ENCODE measurements around the gene ANK3. TPM values are rescaled to one million over a fixed set of nuclear protein-coding genes. Genes with fewer than 3 reads are reported as not detected.

ANK3 gene
- total and polyA plus RNA-seq, 2 donors (not counting 3 experiments of a cell fraction or from before 2014, with no cell fraction given) = 0.88 to 8.5 TPM

DNA sequence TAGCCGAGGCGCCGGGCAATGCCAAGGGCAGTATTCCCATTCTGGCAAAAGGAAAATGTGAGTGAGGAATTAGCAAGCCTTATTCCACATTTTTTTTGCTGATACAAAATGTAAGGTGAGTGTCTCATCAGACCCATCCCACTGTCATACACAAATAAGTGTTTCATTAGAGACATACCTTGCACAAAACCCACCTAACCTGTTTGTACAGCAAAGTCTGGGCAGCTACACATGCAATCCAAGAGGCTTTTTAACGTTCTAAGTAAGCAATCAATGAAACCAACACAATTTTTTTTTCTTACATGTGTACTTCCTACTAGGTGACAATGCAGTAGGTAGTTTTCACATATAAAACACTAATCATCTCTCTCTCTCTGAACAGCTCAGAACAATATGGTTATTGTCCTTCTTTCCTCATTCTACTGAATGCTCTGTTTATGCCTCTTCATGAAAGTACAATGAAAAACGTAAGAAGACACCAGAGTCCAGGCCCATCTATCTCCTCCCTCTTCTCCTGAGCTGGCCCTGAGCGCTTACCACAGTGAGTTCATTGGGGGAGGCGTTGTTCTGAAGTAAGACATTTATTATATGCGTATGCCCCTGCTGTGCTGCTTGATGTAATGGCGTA, 217.2 kb downstream of the ANK3 start:
- no peaks in the 10 kb centered on the region for H4K20me1 ChIP-seq (replicated peaks; ENCODE audit: control insufficient read depth, extremely low read depth, insufficient read depth, low read length)
- no peak for DNase-seq (ENCODE audit: low read depth, low spot score)
- H3K79me2 ChIP-seq (ENCODE audit: control insufficient read depth, insufficient read depth, low read length) = no peaks in the 10 kb centered on the region
- no peaks in the 10 kb centered on the region for H3K27me3 ChIP-seq (ENCODE audit: control insufficient read depth in 2 of 2, insufficient read depth in 2 of 2, low read length in 2 of 2)
- H2AFZ ChIP-seq (ENCODE audit: low read depth, low read length) = no peak overlapping the region
- H3K9ac ChIP-seq (replicated peaks; ENCODE audit: extremely low read depth, insufficient read depth, low read length) = no peak overlapping the region
- H3K9me3 ChIP-seq (replicated peaks; ENCODE audit: control insufficient read depth, insufficient read depth, low read length) = no peaks in the 10 kb centered on the region
- H3K4me1 ChIP-seq (ENCODE audit: control insufficient read depth, extremely low read depth, insufficient read depth, low read length) = peaks cover 12% of the 10 kb centered on the region
- no peak for FAIRE-seq
- intact Hi-C loops (cut with micrococcal nuclease) = no loop called here
- no peak overlapping the region for H3K4me3 ChIP-seq (replicated peaks in 1 of 3; ENCODE audit: insufficient read depth in 1 of 3, low read depth in 1 of 3, low read length in 3 of 3)
- H3K9me1 ChIP-seq (replicated peaks; ENCODE audit: control insufficient read depth, extremely low read depth, insufficient read depth, low read length) = no peaks in the 10 kb centered on the region
- CTCF ChIA-PET = interaction anchor here (0.9 to 1.5 kb wide), 4 partner anchors 10 to 58 kb away, joined by 3 to 4 read pairs (median 4); no protein-coding TSS in a partner anchor
- no peak for TF ChIP-seq POLR2A (IDR thresholded peaks at IDR 0.05; ENCODE audit: low read depth, low read length)
- POLR2A ChIA-PET = no interaction called here
- no peak overlapping the region for H3K4me2 ChIP-seq (ENCODE audit: insufficient read depth, low read length)
- no TSS peak for BruUV-seq (replicated peaks)
- dilution Hi-C loops (cut with MboI; ENCODE audit: extremely low pct_ligation_motif_present, low sequenced_read_pairs) = no loop called here
- H3K27ac ChIP-seq (ENCODE audit: insufficient read depth, low read depth, low read length) = no peak overlapping the region
- no peaks in the 10 kb centered on the region for H3K36me3 ChIP-seq (ENCODE audit: control insufficient read depth in 2 of 2, extremely low read depth in 1 of 2, insufficient read depth in 2 of 2, low read length in 2 of 2)

DNA sequence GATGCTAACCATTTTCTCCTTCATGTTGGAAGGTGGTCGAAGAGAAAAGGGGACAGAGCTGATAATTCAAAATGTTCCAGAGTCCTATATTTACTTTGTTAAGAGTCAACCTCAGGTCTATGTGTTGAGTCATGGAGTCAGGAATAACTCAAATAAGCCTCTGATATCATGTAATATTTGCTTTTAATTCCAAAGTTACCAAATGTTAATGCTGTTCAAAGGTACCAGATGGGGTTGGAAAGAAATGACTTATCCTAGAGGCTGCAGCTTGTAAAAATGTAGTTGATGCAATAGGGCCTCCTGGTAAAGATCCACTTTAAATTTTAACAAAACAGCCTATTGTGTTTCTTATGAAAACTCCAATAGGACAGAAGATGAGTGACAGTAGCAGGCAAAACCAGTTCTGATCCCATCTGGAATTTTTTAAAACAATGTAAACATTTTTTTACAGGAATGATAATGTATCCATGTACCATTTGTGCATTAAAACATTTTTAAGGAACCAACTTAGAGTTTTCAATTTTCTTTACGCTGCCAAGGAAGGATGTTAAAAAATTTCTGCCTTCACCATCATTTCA, 218.2 kb downstream of the ANK3 start:
- H3K4me3 ChIP-seq (replicated peaks in 1 of 3; ENCODE audit: insufficient read depth in 1 of 3, low read depth in 1 of 3, low read length in 3 of 3) = no peak overlapping the region
- H3K4me1 ChIP-seq (ENCODE audit: control insufficient read depth, extremely low read depth, insufficient read depth, low read length) = peaks cover 12% of the 10 kb centered on the region
- dilution Hi-C loops (cut with MboI; ENCODE audit: extremely low pct_ligation_motif_present, low sequenced_read_pairs) = no loop called here
- no peaks in the 10 kb centered on the region for H3K9me3 ChIP-seq (replicated peaks; ENCODE audit: control insufficient read depth, insufficient read depth, low read length)
- no peaks in the 10 kb centered on the region for H3K27me3 ChIP-seq (ENCODE audit: control insufficient read depth in 2 of 2, insufficient read depth in 2 of 2, low read length in 2 of 2)
- H4K20me1 ChIP-seq (replicated peaks; ENCODE audit: control insufficient read depth, extremely low read depth, insufficient read depth, low read length) = no peaks in the 10 kb centered on the region
- DNase-seq (ENCODE audit: low read depth, low spot score) = no peak
- FAIRE-seq = no peak
- H3K36me3 ChIP-seq (ENCODE audit: control insufficient read depth in 2 of 2, extremely low read depth in 1 of 2, insufficient read depth in 2 of 2, low read length in 2 of 2) = no peaks in the 10 kb centered on the region
- TF ChIP-seq JUN (IDR thresholded peaks at IDR 0.05; ENCODE audit: borderline replicate concordance, insufficient read depth, insufficient read length, low read depth) (no peak), POLR2AphosphoS5 (IDR thresholded peaks at IDR 0.05; ENCODE audit: insufficient read depth, low read depth, low read length) (no peak), FOS (IDR thresholded peaks at IDR 0.05; ENCODE audit: borderline replicate concordance, insufficient read depth, low read length) (no peak), GATA2 (IDR thresholded peaks at IDR 0.05; ENCODE audit: insufficient read depth, insufficient read length, low read depth, low read length) (no peak), POLR2A (IDR thresholded peaks at IDR 0.05; ENCODE audit: low read depth, low read length) (no peak), MYC (IDR thresholded peaks at IDR 0.05; ENCODE audit: low read depth, low read length) (no peak), EZH2 (IDR thresholded peaks at IDR 0.05; ENCODE audit: borderline replicate concordance, low read depth, low read length, severe bottlenecking) (no peak)
- TF ChIP-seq, protein P1, sequence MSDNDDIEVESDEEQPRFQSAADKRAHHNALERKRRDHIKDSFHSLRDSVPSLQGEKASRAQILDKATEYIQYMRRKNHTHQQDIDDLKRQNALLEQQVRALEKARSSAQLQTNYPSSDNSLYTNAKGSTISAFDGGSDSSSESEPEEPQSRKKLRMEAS (IDR thresholded peaks at IDR 0.05; ENCODE audit: insufficient read depth, insufficient read length) = no peak
- TF ChIP-seq, protein P2, sequence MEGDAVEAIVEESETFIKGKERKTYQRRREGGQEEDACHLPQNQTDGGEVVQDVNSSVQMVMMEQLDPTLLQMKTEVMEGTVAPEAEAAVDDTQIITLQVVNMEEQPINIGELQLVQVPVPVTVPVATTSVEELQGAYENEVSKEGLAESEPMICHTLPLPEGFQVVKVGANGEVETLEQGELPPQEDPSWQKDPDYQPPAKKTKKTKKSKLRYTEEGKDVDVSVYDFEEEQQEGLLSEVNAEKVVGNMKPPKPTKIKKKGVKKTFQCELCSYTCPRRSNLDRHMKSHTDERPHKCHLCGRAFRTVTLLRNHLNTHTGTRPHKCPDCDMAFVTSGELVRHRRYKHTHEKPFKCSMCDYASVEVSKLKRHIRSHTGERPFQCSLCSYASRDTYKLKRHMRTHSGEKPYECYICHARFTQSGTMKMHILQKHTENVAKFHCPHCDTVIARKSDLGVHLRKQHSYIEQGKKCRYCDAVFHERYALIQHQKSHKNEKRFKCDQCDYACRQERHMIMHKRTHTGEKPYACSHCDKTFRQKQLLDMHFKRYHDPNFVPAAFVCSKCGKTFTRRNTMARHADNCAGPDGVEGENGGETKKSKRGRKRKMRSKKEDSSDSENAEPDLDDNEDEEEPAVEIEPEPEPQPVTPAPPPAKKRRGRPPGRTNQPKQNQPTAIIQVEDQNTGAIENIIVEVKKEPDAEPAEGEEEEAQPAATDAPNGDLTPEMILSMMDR (IDR thresholded peaks at IDR 0.05; ENCODE audit: extremely low read depth in 1 of 2, insufficient read depth in 1 of 2, low read depth in 1 of 2, low read length in 2 of 2) = no peak
- ChIA-PET CTCF (interaction anchor here (1.5 to 1.7 kb wide), 2 partner anchors 48 to 57 kb away, joined by 3 read pairs; no protein-coding TSS in a partner anchor), POLR2A (no interaction called here)
- no peaks in the 10 kb centered on the region for H3K79me2 ChIP-seq (ENCODE audit: control insufficient read depth, insufficient read depth, low read length)
- H3K9me1 ChIP-seq (replicated peaks; ENCODE audit: control insufficient read depth, extremely low read depth, insufficient read depth, low read length) = no peaks in the 10 kb centered on the region
- H2AFZ ChIP-seq (ENCODE audit: low read depth, low read length) = no peak overlapping the region
- H3K27ac ChIP-seq (ENCODE audit: insufficient read depth, low read depth, low read length) = no peak overlapping the region
- no peak overlapping the region for H3K9ac ChIP-seq (replicated peaks; ENCODE audit: extremely low read depth, insufficient read depth, low read length)
- no peak overlapping the region for H3K4me2 ChIP-seq (ENCODE audit: insufficient read depth, low read length)
- intact Hi-C loops (cut with micrococcal nuclease) = no loop called here
- BruUV-seq (replicated peaks) = no TSS peak
